Esophagus squamous epithelium (tissue), 4 donors: ENCODE data around the gene IWS1. TPM values are rescaled to one million over a fixed set of nuclear protein-coding genes. Genes with fewer than 3 reads are reported as not detected.

Experiments used
- small RNA-seq, 4 donors: library from RNA; depleted of rRNA; stranded (forward); fragments of <200 nt; gene quantifications; one replicate each; pipeline ENCODE3, GENCODE V24; 2016
- total RNA-seq, 4 donors: library from RNA; depleted of rRNA; stranded (reverse); fragments of >200 nt; gene quantifications; one replicate each; pipeline ENCODE4 v1.1.0, GENCODE V29; 2016

The IWS1 gene
- total RNA-seq, 4 donors from 2014 or later, result 22.0 to 34.1 (median 28.9) TPM

Small RNA genes within 50 kb of the gene (small RNA-seq; reads per million reads assigned to genes)
- gene RNU4-48P, result 0 reads per million in 4 donors

Other genes starting within 250 kb of the IWS1 start
- 10 to 100 TPM; 19.3 to 36.6 (median 25.2) TPM for gene ERCC3, start 232.3 kb downstream of the IWS1 start, total RNA-seq
- 10 to 100 TPM; 29.4 to 37.4 (median 31.3) TPM for gene MAP3K2, start 138.5 kb downstream of the IWS1 start, total RNA-seq
- gene PROC, start 108.1 kb downstream of the IWS1 start, total RNA-seq, result 1 to 10 TPM in 1 of 4 donors, not detected in 3; 2.1 TPM
- gene MYO7B, start 9.2 kb upstream of the IWS1 start, total RNA-seq, result under 1 TPM in 1 of 4 donors, not detected in 3; 0.19 TPM
- not detected for gene GPR17, start 119.7 kb upstream of the IWS1 start, total RNA-seq
- gene LIMS2, start 149.0 kb upstream of the IWS1 start, total RNA-seq, result 10 to 100 TPM in 1 of 4 donors, 1 to 10 TPM in 3; 2.4 to 29.6 (median 5.9) TPM
- 10 to 100 TPM in 1 of 4 donors, 1 to 10 TPM in 3; 3.3 to 10.5 (median 5.9) TPM for gene SFT2D3, start 175.0 kb upstream of the IWS1 start, total RNA-seq